ENCODE results near the gene AMY2B.
"Not testable (repeated sequence)": the region's sequence is repeated elsewhere in the genome, so short reads cannot be mapped to it uniquely, and the experiment has no call there.

AMY2B gene

GRCh38 chr1:103616994-103617477 is 45.6 kb downstream of the AMY2B start, which contains the start of gene AMY2A:
AMY2A (plus strand) TSS chr1:103617427; CDS start chr1:103617441, 14 bp downstream.
- not testable (repeated sequence) for DNase-seq (ENCODE audit: low read depth, low spot score)

- DNase-seq (ENCODE audit: low read depth, low spot score), result not testable (repeated sequence)
Measured at GRCh38 chr1:103627436-103627835, 56.0 kb downstream of the AMY2B start.
